ENCODE measurements around the gene WSB2. TPM values are rescaled to one million over a fixed set of nuclear protein-coding genes. Genes with fewer than 3 reads are reported as not detected.

WSB2 gene
- total RNA-seq, 3 donors from 2014 or later, result 103 to 159 (median 119) TPM

GRCh38 chr12:117994551-117995438 lies 66.2 kb downstream of the WSB2 start:
- no peak for DNase-seq
- TF ChIP-seq CTCF (IDR thresholded peaks at IDR 0.05), result no peak
- Histone ChIP-seq H3K36me3 (ENCODE audit: low read depth) (no peaks in the 10 kb centered on the region), H3K9me3 (no peaks in the 10 kb centered on the region), H3K4me3 (no peak overlapping the region), H3K4me1 (ENCODE audit: low read depth) (no peaks in the 10 kb centered on the region)
- intact Hi-C loops (cut with DNase I, micrococcal nuclease), result no loop called here
- ATAC-seq, result no peak

DNA sequence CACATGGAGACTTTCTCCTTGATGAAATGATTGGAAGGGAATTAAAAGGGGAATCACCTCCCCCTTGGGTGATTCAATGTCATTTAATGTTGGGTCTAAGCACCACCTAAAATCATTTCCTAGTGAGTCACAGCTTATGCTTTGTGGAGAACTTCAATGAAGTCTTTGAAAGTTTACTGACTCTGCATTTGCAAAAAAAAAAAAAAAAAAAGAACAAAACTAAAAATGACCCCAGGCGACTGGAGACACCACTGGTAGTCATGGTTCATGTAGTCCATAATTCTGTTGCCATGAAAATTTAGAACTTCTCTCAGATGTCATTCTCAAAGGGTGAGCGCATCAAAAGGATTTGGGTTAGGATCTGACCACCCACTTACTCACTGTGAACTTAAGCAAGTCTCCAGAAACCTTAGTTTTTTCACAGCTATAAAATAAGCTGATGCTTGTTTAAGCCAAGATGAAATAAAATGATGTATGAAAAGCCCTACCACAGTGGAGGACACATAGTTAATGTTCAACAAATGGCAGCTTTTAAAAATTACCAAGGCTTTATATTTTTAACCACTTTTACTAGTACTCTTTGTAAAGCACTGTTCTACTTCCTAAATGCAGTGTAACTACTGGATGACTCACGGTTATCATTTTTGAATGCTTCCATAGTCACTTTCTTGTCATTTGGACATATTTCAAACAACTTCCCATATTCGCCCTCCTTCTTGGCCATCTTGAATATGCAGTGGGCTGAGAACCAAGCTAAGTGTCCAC lies 74.1 kb downstream of the WSB2 start:
- intact Hi-C loops (cut with DNase I, micrococcal nuclease), result no loop called here
- Histone ChIP-seq H3K36me3 (ENCODE audit: low read depth) (no peaks in the 10 kb centered on the region), H3K9me3 (no peaks in the 10 kb centered on the region), H3K4me1 (ENCODE audit: low read depth) (no peaks in the 10 kb centered on the region), H3K4me3 (no peak overlapping the region)
- no peak for ATAC-seq
- TF ChIP-seq CTCF (IDR thresholded peaks at IDR 0.05), result no peak
- DNase-seq, result no peak

GRCh38 chr12:117985182-117985581 lies 75.8 kb downstream of the WSB2 start:
- DNase-seq, result no peak
- TF ChIP-seq CTCF (IDR thresholded peaks at IDR 0.05), result no peak
- Histone ChIP-seq H3K4me1 (ENCODE audit: low read depth) (no peaks in the 10 kb centered on the region), H3K36me3 (ENCODE audit: low read depth) (no peaks in the 10 kb centered on the region), H3K4me3 (no peak overlapping the region), H3K9me3 (no peaks in the 10 kb centered on the region)
- ATAC-seq, result no peak
- intact Hi-C loops (cut with DNase I, micrococcal nuclease), result no loop called here

Other genes with a start within 250 kb of the WSB2 start
- 1 to 10 TPM; 1.4 to 2.8 (median 2.5) TPM for gene KSR2, start 92.2 kb downstream of the WSB2 start, total RNA-seq
- gene RFC5, start 44.5 kb downstream of the WSB2 start, total RNA-seq, result 10 to 100 TPM in 2 of 3 donors, 1 to 10 TPM in 1; 9.8 to 14.7 (median 14.0) TPM
- gene VSIG10, start 42.8 kb upstream of the WSB2 start, total RNA-seq, result 100 to 1,000 TPM in 1 of 3 donors, 10 to 100 TPM in 2; 56.2 to 131 (median 68.7) TPM
- gene PEBP1, start 74.9 kb upstream of the WSB2 start, total RNA-seq, result 100 to 1,000 TPM; 122 to 212 (median 189) TPM

Data from mucosa of descending colon (tissue), 3 donors.